K562 (cell line): Measurements from ENCODE around the gene ST6GALNAC6. TPM values are rescaled to one million over a fixed set of nuclear protein-coding genes. Genes with fewer than 3 reads are reported as not detected.

Experiments used
- CREBBP ChIP-seq: IDR thresholded peaks from one replicate; pipeline ENCODE4 v1.6.1; 2012; ENCODE audit warnings: low read depth, mild to moderate bottlenecking, control low read depth, inconsistent platforms, low read length
- EWSR1 ChIP-seq: fragments of 450-650 bp; IDR thresholded peaks from 2 replicates; pipeline ENCODE4 v1.6.1; 2018; ENCODE audit warnings: borderline replicate concordance, mild to moderate bottlenecking, low read depth, moderate library complexity; ENCODE audit not compliant: partially characterized antibody
- FOXP4 ChIP-seq: sonication (generic); formaldehyde crosslinking; IDR thresholded peaks from 2 replicates; pipeline ENCODE4 v1.8.0; 2022; ENCODE audit warnings: mild to moderate bottlenecking, missing genetic modification reagents, borderline replicate concordance
- LEF1 ChIP-seq: fragments of 450-650 bp; IDR thresholded peaks from 2 replicates; pipeline ENCODE4 v1.6.1; 2016; ENCODE audit warnings: mild to moderate bottlenecking
- PCBP1 ChIP-seq: fragments of 200-400 bp; formaldehyde crosslinking; IDR thresholded peaks from 2 replicates; pipeline ENCODE4 v1.6.1; 2018; ENCODE audit warnings: mild to moderate bottlenecking, low read depth, low read length; ENCODE audit not compliant: poor library complexity, severe bottlenecking
- RB1 ChIP-seq: fragments of 450-650 bp; IDR thresholded peaks from 2 replicates; pipeline ENCODE4 v1.6.1; 2017; ENCODE audit warnings: low read depth, mild to moderate bottlenecking
- SIN3A ChIP-seq, 2 experiments: fragments of 150-350 bp in 1 of 2; IDR thresholded peaks; 2 replicates each; pipeline ENCODE4 v1.6.1; 2011 to 2016; ENCODE audit warnings: borderline replicate concordance in 2 of 2, low read depth in 2 of 2, low read length in 2 of 2, mild to moderate bottlenecking in 2 of 2, moderate library complexity in 2 of 2; ENCODE audit not compliant: control insufficient read depth in 1 of 2
- ZNF175 ChIP-seq: fragments of 200-800 bp; sonication (Bioruptor generic); IDR thresholded peaks from 2 replicates; pipeline ENCODE4 v1.6.1; 2016; ENCODE audit warnings: low read depth, mild to moderate bottlenecking, missing genetic modification characterization, missing compliant biosample characterization
- polyA plus RNA-seq, 8 experiments: library from polyadenylated mRNA; depleted of rRNA in 4 of 8; stranded (reverse) in 5 of 8; unstranded in 3 of 8; fragments of >200 nt; fragmentation: Nextera tagmentation in 2 of 8; fragmentation: Illumina TruSeq in 1 of 8; extraction: Ambion mirVana in 2 of 8; extraction: Trizol in 1 of 8; gene quantifications; 2 replicates each; pipeline versions ENCODE4 v1.2.1 to v1.2.3, GENCODE V29; 2011 to 2014; ENCODE audit warnings: inconsistent platforms in 1 of 8, missing spikeins in 1 of 8
- total RNA-seq, 7 experiments: library from RNA; depleted of rRNA in 6 of 7; stranded (reverse); fragments of >200 nt in 6 of 7; fragmentation: Illumina TruSeq in 2 of 7; extraction: Trizol in 2 of 7; gene quantifications; 2 replicates each; pipeline versions ENCODE4 v1.2.1 to v1.2.3, GENCODE V29; 2011 to 2021; ENCODE audit warnings: low replicate concordance in 1 of 7

ST6GALNAC6 gene
- total and polyA plus RNA-seq, 9 of the 15 experiments (the other 6 are each of a cell fraction or from before 2014, with no cell fraction given) = 0.13 to 23.0 (median 14.5) TPM

DNA sequence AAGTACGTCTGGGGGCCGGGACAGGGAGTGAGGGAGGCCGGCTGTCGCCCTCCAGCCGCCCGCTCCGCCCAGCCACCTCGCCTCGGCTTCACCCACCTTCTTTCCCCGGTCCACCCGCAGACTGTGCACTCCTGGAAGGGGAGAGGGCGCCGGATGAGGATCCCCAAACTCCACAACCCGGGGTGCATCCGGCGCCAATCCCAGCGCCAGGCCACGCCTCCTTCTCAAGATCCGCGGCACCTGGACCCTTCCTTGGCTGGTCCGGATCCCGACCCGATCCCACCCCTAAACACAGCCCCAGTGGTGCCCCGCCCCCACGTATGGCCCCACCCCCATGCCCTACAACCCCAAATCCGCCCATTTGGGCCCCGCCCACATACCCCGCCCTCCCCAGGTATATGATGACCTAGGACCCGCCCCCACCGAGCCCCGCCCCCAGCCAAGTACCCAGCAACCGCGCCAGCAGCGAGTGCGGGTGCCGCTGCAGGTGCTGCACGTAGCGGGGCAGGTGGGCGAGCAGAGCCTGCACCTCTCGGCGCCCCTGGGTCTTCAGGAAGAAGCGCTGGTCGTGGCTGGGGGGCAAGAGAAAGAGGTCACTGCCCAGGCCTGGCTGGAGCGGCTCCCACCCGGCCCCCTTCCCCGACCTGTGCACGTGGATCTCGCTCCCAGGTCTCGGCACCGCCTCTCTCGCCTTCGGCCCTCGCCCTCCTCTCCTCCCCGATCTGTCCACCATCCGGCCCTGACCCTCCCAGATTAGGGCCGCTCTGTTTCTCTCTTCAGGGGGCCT lies 28.0 kb upstream of the ST6GALNAC6 start (continued):
- TF ChIP-seq RB1 = peak; percentile 52; the same call in 1 of the 2 replicates
- TF ChIP-seq PCBP1 = peak; percentile 23
- no peak for TF ChIP-seq LEF1
- TF ChIP-seq CREBBP = no peak
- no peak; a peak in 1 of 4 replicates for TF ChIP-seq SIN3A (IDR thresholded peaks at IDR 0.05; ENCODE audit: borderline replicate concordance in 2 of 2, control insufficient read depth in 1 of 2, low read depth in 2 of 2, low read length in 2 of 2)
- no peak for TF ChIP-seq EWSR1
- TF ChIP-seq FOXP4 (CRISPR knock-in tag) = no peak
- no peak for TF ChIP-seq ZNF175 (CRISPR knock-in tag)
